Measurements from ENCODE around the gene LY6G5B.

The LY6G5B gene

GRCh38 chr6:31641370-31641769 is 28.4 kb upstream of the LY6G5B start:
- DNase-seq (ENCODE audit: low read depth in 2 of 2): no peak

GRCh38 chr6:31642798-31643570 is 26.8 kb upstream of the LY6G5B start:
- no peak for DNase-seq (ENCODE audit: low read depth in 2 of 2)

- no peak for DNase-seq (ENCODE audit: low read depth in 2 of 2)
These were observed 25.8 kb upstream of the LY6G5B start for GRCh38 chr6:31643818-31644454.

GRCh38 chr6:31645325-31645724 is 24.5 kb upstream of the LY6G5B start:
- DNase-seq (ENCODE audit: low read depth in 2 of 2): no peak

GRCh38 chr6:31651602-31652191 is 18.1 kb upstream of the LY6G5B start:
- no peak for DNase-seq (ENCODE audit: low read depth in 2 of 2)

- DNase-seq (ENCODE audit: low read depth in 2 of 2): peak; percentile 76 to 82
These were observed 16.7 kb upstream of the LY6G5B start for GRCh38 chr6:31652925-31653724.

- DNase-seq (ENCODE audit: low read depth in 2 of 2): no peak
These were observed 15.0 kb upstream of the LY6G5B start for GRCh38 chr6:31654574-31655348.

- DNase-seq (ENCODE audit: low read depth in 2 of 2): no peak
These were observed 14.2 kb upstream of the LY6G5B start, which contains the start of gene APOM for GRCh38 chr6:31655349-31656237. Gene APOM (plus strand): TSS chr6:31655894. CDS start chr6:31655967, 73 bp downstream.

- DNase-seq (ENCODE audit: low read depth in 2 of 2): no peak
These were observed 12.2 kb upstream of the LY6G5B start for GRCh38 chr6:31657406-31658157.

GRCh38 chr6:31658158-31658688 is 11.6 kb upstream of the LY6G5B start:
- DNase-seq (ENCODE audit: low read depth in 2 of 2): no peak

- no peak for DNase-seq (ENCODE audit: low read depth in 2 of 2)
These were observed 10.7 kb upstream of the LY6G5B start for GRCh38 chr6:31658983-31659648.

GRCh38 chr6:31659649-31660380 is 10.0 kb upstream of the LY6G5B start:
- DNase-seq (ENCODE audit: low read depth in 2 of 2): peak in 1 of 2 donors; percentile 23

- peak; percentile 75 to 81 for DNase-seq (ENCODE audit: low read depth in 2 of 2)
These were observed 9.2 kb upstream of the LY6G5B start, which contains the start of gene C6orf47 for GRCh38 chr6:31660381-31661261. Gene C6orf47 (minus strand): TSS chr6:31660778. CDS start chr6:31659947, 831 bp downstream.

GRCh38 chr6:31661262-31662123 is 8.3 kb upstream of the LY6G5B start:
- no peak for DNase-seq (ENCODE audit: low read depth in 2 of 2)

GRCh38 chr6:31662124-31662723 is 7.6 kb upstream of the LY6G5B start:
- no peak for DNase-seq (ENCODE audit: low read depth in 2 of 2)
